Activated T-cell treated with anti-CD3 and anti-CD28 coated beads, Interleukin-2, amount 50 U/mL, for 72 hours (primary cell): Measurements from ENCODE around the gene KLHL21. TPM values are rescaled to one million over a fixed set of nuclear protein-coding genes. Genes with fewer than 3 reads are reported as not detected.

ENCODE experiments used
- ATAC-seq, 2 donors: fragments of 150-1000 bp; cut with Tn5 transposase; replicated peaks in 1 of 2; 2 replicates each; pipeline ENCODE4 v1.10.0; 2021; ENCODE audit warnings: moderate library complexity in 2 of 2, mild to moderate bottlenecking in 1 of 2
- DNase-seq, 2 donors: peaks; one replicate each; pipeline ENCODE4 v3.0.0; 2021 to 2022; ENCODE audit warnings: mixed read lengths in 1 of 2
- H3K27ac Mint-ChIP-seq: one replicate; pipeline ENCODE4 v1.8.0; 2022; ENCODE audit warnings: mild to moderate bottlenecking, moderate library complexity, mixed read lengths
- H3K27me3 Mint-ChIP-seq: one replicate; pipeline ENCODE4 v1.8.0; 2022; ENCODE audit warnings: low read depth, mixed read lengths
- H3K36me3 Mint-ChIP-seq, 2 donors: one replicate each; pipeline ENCODE4 v1.8.0; 2022; ENCODE audit warnings: mixed read lengths in 2 of 2, mild to moderate bottlenecking in 1 of 2; ENCODE audit not compliant: insufficient read depth in 2 of 2
- H3K4me1 Mint-ChIP-seq: one replicate; pipeline ENCODE4 v1.8.0; 2022; ENCODE audit warnings: low read depth, mixed read lengths
- H3K4me3 Mint-ChIP-seq, 2 donors: one replicate each; pipeline ENCODE4 v1.8.0; 2022; ENCODE audit warnings: mild to moderate bottlenecking in 2 of 2, mixed read lengths in 2 of 2, moderate library complexity in 2 of 2
- H3K9me3 Mint-ChIP-seq, 2 donors: one replicate each; pipeline ENCODE4 v1.8.0; 2022; ENCODE audit warnings: mixed read lengths in 2 of 2
- total RNA-seq, 2 donors: library from RNA; stranded (reverse); gene quantifications; one replicate each; pipeline ENCODE4 v1.2.3, GENCODE V29; 2022

KLHL21 gene
- total RNA-seq, 2 donors from 2014 or later, result 24.2 to 26.1 TPM

- H3K27me3 Mint-ChIP-seq, result no peaks in the 10 kb centered on the region
- ATAC-seq (no peak), DNase-seq (no peak)
- H3K4me1 Mint-ChIP-seq, result peaks cover 16% of the 10 kb centered on the region
- no peak overlapping the region for H3K27ac Mint-ChIP-seq
- peaks cover 2 to 12% of the 10 kb centered on the region in 2 donors for H3K36me3 Mint-ChIP-seq
- no peaks in the 10 kb centered on the region for H3K9me3 Mint-ChIP-seq
- no peak overlapping the region for H3K4me3 Mint-ChIP-seq
Observed at GRCh38 chr1:6621429-6622391, 19.0 kb upstream of the KLHL21 start.

- Mint-ChIP-seq H3K36me3 (peaks cover 3 to 17% of the 10 kb centered on the region in 2 donors), H3K4me3 (no peak overlapping the region), H3K4me1 (peaks cover 15% of the 10 kb centered on the region), H3K27me3 (no peaks in the 10 kb centered on the region), H3K9me3 (no peaks in the 10 kb centered on the region), H3K27ac (no peak overlapping the region)
- DNase-seq (no peak), ATAC-seq (no peak)
Observed at GRCh38 chr1:6619045-6619444, 16.4 kb upstream of the KLHL21 start.

DNA sequence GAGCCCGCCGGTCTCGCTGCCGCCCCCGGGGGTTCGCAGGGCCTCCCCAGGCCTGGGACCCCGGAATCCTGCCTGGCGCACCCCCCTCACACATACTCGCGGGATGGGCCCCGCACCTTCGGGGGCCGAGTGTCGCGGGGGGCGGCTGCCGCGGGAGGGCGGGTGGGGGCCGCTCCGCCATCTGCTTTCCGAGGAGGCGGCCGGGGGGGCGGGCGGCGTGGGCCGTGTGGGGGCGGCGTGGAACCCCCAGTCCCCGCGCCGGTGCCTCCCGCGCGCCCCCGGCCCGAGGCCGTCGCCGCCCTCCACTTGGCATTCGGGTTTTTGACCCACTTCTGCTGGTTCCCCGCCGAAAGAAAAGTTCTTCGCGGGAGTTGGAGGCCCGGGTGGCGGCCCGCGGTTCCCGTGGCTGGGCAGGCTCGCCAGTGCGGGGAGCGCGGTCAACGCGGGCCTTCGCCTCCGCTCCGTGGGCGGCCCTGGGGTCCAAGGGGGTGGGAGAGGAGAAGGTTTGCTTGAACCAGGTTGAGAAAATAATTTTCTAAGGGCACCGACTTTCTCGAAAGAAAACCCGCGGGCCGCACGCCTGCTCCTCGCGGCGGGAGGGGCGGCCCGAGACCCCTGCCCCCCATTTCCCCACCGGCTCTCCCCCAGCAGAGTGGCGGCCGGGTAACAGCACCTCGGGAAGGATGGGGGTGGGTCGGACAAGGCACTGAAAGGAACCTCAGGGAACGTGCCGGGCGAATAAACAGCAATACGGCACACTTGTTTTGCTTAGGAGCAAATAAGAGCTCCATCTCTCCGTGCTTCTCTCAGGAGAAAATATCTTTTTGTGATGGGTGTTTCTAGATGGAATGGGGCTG, 12.5 kb upstream of the KLHL21 start:
- H3K36me3 Mint-ChIP-seq, result peaks cover 5 to 12% of the 10 kb centered on the region in 2 donors
- no peaks in the 10 kb centered on the region for H3K27me3 Mint-ChIP-seq
- no peaks in the 10 kb centered on the region for H3K9me3 Mint-ChIP-seq
- ATAC-seq, result no peak
- peaks cover 25% of the 10 kb centered on the region for H3K4me1 Mint-ChIP-seq
- H3K27ac Mint-ChIP-seq, result no peak overlapping the region
- peak; percentile 25 to 28 for DNase-seq
- peak overlapping the region; percentile 62 to 79 for H3K4me3 Mint-ChIP-seq

GRCh38 chr1:6614019-6614928, 11.6 kb upstream of the KLHL21 start:
- H3K27ac Mint-ChIP-seq, result no peak overlapping the region
- H3K36me3 Mint-ChIP-seq, result peaks cover 5 to 9% of the 10 kb centered on the region in 2 donors
- DNase-seq, result peak; percentile 71 to 76
- H3K27me3 Mint-ChIP-seq, result no peaks in the 10 kb centered on the region
- H3K9me3 Mint-ChIP-seq, result no peaks in the 10 kb centered on the region
- peak overlapping the region; percentile 65 to 80 for H3K4me3 Mint-ChIP-seq
- ATAC-seq, result peak; percentile 5 to 12
- H3K4me1 Mint-ChIP-seq, result peaks cover 25% of the 10 kb centered on the region

GRCh38 chr1:6613361-6614018, 10.8 kb upstream of the KLHL21 start, which contains the start of gene PHF13:
TSS of gene PHF13 (plus strand) at chr1:6613731. CDS start at chr1:6614067, 336 bp downstream.
- Mint-ChIP-seq H3K27me3 (no peaks in the 10 kb centered on the region), H3K4me3 (peak within 1 kb of the TSS; percentile 87 to 94), H3K4me1 (peaks cover 25% of the 10 kb centered on the region), H3K27ac (peak within 1 kb of the TSS; percentile 83), H3K9me3 (no peaks in the 10 kb centered on the region), H3K36me3 (peaks cover 5 to 9% of the 10 kb centered on the region in 2 donors)
- DNase-seq (peak; percentile 100), ATAC-seq (peak; percentile 96 to 97)

- Mint-ChIP-seq H3K4me1 (peaks cover 25% of the 10 kb centered on the region), H3K36me3 (peaks cover 5 to 9% of the 10 kb centered on the region in 2 donors), H3K4me3 (peak overlapping the region; percentile 87 to 94), H3K27me3 (no peaks in the 10 kb centered on the region), H3K9me3 (no peaks in the 10 kb centered on the region), H3K27ac (peak overlapping the region; percentile 83)
- DNase-seq (peak; percentile 17 to 43), ATAC-seq (peak; percentile 56 to 58)
Observed at GRCh38 chr1:6612641-6613360, 10.1 kb upstream of the KLHL21 start.

DNA sequence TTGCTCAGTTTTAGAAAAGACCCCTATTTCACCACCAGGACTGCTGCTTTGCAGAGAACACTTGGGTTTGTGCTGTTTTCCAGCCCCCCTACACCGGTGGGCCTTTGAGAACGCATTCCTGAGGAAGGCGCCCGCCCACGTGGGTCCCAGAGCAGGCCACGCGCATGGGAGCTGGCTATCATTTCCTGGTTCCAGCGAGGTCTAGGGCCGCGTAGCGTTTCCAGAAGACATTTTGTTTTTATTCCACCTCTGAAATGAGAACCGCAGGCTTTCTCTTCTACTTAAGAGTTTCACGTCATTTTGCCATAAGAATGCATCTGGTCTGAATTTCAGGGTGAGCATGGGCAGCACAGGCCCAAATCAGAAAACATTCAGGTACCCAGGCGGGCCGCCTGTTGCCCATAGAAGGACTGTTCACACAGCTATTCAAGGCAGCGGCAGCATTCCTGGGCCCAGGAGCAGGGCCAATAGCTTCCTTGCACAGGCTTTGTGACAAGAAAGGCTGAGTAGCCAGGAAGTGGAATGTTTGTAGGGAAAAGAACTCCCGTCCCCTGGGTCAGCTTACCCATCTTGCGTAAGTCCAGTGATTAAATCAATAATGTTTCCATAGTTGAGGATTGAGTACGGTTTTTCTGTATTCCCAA, 1.4 kb upstream of the KLHL21 start:
- Mint-ChIP-seq H3K9me3 (no peaks in the 10 kb centered on the region), H3K36me3 (peaks cover 4% of the 10 kb centered on the region in 2 donors), H3K4me3 (peak overlapping the region; percentile 79 to 91), H3K27ac (peak overlapping the region; percentile 95), H3K27me3 (no peaks in the 10 kb centered on the region), H3K4me1 (peaks cover 25% of the 10 kb centered on the region)
- DNase-seq (no peak), ATAC-seq (no peak)

DNA sequence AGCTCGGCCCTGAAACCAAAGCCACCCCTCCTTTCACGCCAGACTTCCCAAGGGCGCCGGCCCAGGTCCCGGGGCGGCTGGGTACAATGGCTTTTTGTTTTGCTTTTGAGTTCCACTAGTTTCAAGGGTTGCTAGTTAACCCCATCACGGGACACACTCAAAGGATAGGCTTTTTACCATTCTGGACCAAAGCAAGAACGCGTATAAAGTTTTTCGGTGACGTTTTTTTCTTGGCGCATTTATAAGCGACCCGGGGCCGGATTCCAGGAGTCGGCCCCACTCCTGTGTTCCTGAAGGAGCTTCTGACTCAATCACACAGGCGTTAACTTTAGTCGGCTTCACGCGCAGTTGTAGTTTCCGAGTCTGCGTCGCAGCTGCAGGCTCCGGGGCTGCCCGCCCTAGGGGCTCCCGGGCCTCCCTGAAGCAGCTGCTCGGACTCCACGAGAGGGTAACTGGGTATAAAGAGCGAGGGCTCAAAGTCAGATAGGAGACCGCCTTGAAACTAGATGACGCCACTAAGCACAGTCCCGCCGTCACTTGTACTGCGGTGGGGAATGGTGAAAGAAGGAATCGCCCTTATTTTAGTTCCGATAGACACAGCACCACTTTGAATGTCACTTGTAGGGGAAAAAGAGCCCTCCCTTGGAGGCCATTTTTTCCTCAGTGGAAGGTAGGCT, 707 bp upstream of the KLHL21 start:
- Mint-ChIP-seq H3K9me3 (no peaks in the 10 kb centered on the region), H3K27me3 (no peaks in the 10 kb centered on the region)

DNA sequence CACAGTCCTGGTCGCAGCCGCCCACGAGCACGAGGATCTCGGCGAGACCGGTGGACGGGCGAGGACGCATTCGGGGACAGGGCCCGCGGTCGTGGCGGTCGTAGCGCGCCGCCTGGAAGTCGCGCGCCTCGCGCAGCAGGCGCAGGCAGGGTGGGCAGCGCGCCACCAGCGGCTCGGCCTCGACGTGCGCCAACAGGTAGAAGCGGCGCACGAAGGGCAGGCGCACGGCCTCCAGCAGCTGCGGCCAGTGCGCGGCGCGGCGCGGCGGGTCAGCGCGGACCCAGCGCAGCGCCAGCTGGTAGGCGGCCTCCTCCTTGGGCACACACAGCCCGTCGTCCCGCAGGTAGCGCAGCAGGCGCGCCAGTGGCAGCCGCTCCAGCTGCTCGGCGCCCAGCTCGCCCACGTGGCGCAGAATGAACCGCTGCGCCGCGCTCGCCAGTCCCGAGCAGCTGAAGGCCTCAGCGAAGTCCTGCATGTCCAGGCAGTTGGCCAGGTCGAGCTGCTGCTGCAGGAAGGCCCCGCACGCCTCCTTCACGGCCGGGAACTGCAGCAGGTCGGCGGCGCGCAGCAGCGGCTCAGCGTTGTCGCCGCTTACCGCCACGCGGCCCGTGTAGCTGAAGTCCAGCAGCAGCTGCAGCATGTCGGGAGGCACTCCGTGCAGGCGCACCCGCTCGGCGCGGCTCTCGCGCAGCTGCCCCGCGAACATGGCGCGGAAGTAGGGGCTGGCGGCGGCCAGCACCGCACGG, 573 bp downstream of the KLHL21 start:
- Mint-ChIP-seq H3K27ac (peak overlapping the region; percentile 98), H3K4me1 (peaks cover 42% of the 10 kb centered on the region)
- peak; percentile 39 to 47 for ATAC-seq

More for the DNA sequence above, 707 bp upstream of the KLHL21 start:
- Mint-ChIP-seq H3K4me3 (peak overlapping the region; percentile 79 to 91), H3K27ac (peak overlapping the region; percentile 95), H3K36me3 (peaks cover 4 to 8% of the 10 kb centered on the region in 2 donors), H3K4me1 (peaks cover 31% of the 10 kb centered on the region)
- DNase-seq (peak; percentile 63 to 64), ATAC-seq (peak; percentile 16 to 33)

More for the DNA sequence above, 573 bp downstream of the KLHL21 start:
- H3K27me3 Mint-ChIP-seq, result no peaks in the 10 kb centered on the region
- peak overlapping the region; percentile 89 to 96 for H3K4me3 Mint-ChIP-seq
- peaks cover 4 to 8% of the 10 kb centered on the region in 2 donors for H3K36me3 Mint-ChIP-seq
- peak; percentile 48 to 57 for DNase-seq
- no peaks in the 10 kb centered on the region for H3K9me3 Mint-ChIP-seq
